ENCODE measurements around the gene HAPLN2.
A peak's percentile ranks its signal among the peaks of the same experiment; 100 is the strongest.

HAPLN2 gene

GRCh38 chr1:156646738-156647211 lies 27.6 kb downstream of the HAPLN2 start:
- no peak for DNase-seq

GRCh38 chr1:156647351-156647750 lies 28.1 kb downstream of the HAPLN2 start:
- no peak for DNase-seq

- DNase-seq: no peak
Measured at GRCh38 chr1:156648496-156648895, 29.3 kb downstream of the HAPLN2 start.

GRCh38 chr1:156648951-156649350 lies 29.7 kb downstream of the HAPLN2 start:
- no peak for DNase-seq

- no peak for DNase-seq
Measured at GRCh38 chr1:156652131-156652991, 33.1 kb downstream of the HAPLN2 start.

GRCh38 chr1:156652992-156653355 lies 33.8 kb downstream of the HAPLN2 start:
- no peak for DNase-seq

- no peak for DNase-seq
Measured at GRCh38 chr1:156654700-156655099, 35.5 kb downstream of the HAPLN2 start.

GRCh38 chr1:156655151-156655903 lies 36.1 kb downstream of the HAPLN2 start:
- peak; percentile 83 for DNase-seq

- DNase-seq: no peak
Measured at GRCh38 chr1:156655904-156656516, 36.8 kb downstream of the HAPLN2 start.

- peak; percentile 42 for DNase-seq
Measured at GRCh38 chr1:156656806-156657740, 37.9 kb downstream of the HAPLN2 start.

GRCh38 chr1:156657741-156658319 lies 38.6 kb downstream of the HAPLN2 start:
- DNase-seq: no peak

GRCh38 chr1:156658496-156658895 lies 39.3 kb downstream of the HAPLN2 start:
- no peak for DNase-seq

GRCh38 chr1:156658945-156659574 lies 39.8 kb downstream of the HAPLN2 start:
- DNase-seq: no peak

- no peak for DNase-seq
Measured at GRCh38 chr1:156659661-156659987, 40.4 kb downstream of the HAPLN2 start.

- DNase-seq: peak; percentile 31
Measured at GRCh38 chr1:156659988-156660751, 41.0 kb downstream of the HAPLN2 start.

GRCh38 chr1:156660752-156661112 lies 41.5 kb downstream of the HAPLN2 start:
- DNase-seq: no peak

- no peak for DNase-seq
Measured at GRCh38 chr1:156662005-156662799, 43.0 kb downstream of the HAPLN2 start.

GRCh38 chr1:156662800-156663055 lies 43.5 kb downstream of the HAPLN2 start:
- DNase-seq: no peak

GRCh38 chr1:156663178-156663577 lies 44.0 kb downstream of the HAPLN2 start:
- no peak for DNase-seq

GRCh38 chr1:156664046-156664766 lies 45.0 kb downstream of the HAPLN2 start:
- no peak for DNase-seq
